AG04449 (cell line): ENCODE results near the gene TIMM17B.
A peak's percentile ranks its signal among the peaks of the same experiment; 100 is the strongest.

Experiments
- CTCF ChIA-PET: fragments of 350-600 bp; formaldehyde crosslinking; extraction: SDS; loops from one replicate; lab custom pipeline; 2021; ENCODE audit warnings: antibody characterized with exemption; lab: Yijun Ruan, JAX
- POLR2A ChIA-PET: fragments of 400-600, 350-600 bp; formaldehyde crosslinking; extraction: SDS; loops from one replicate; lab custom pipeline; 2020; ENCODE audit warnings: antibody characterized with exemption, inconsistent platforms; lab: Yijun Ruan, JAX
- DNase-seq: peaks from one replicate; pipeline ENCODE4 v3.0.0-alpha.2; 2010; ENCODE audit warnings: low read depth, low spot score
- H3K4me3 ChIP-seq: 2 replicates; pipeline ENCODE4 v1.5.1; 2011; ENCODE audit warnings: low read depth, mild to moderate bottlenecking, control low read depth, low read length
- CTCF ChIP-seq: IDR thresholded peaks from one replicate; pipeline ENCODE4 v1.5.1; 2011; ENCODE audit warnings: mild to moderate bottlenecking, moderate library complexity, low read length, control low read depth, inconsistent platforms; ENCODE audit not compliant: insufficient read depth; ENCODE audit errors: missing control alignments

The TIMM17B gene

GRCh38 chrX:48914593-48915493, 17.3 kb upstream of the TIMM17B start:
- H3K4me3 ChIP-seq = no peak overlapping the region
- TF ChIP-seq CTCF = no peak
- ChIA-PET CTCF (interaction anchor here (0.9 kb wide), 1 partner anchor 266 kb away, joined by 3 read pairs; no protein-coding TSS in a partner anchor), POLR2A (interaction anchor here (1.2 kb wide), 1 partner anchor 17 kb away, joined by 4 read pairs; the partner anchor contains the start of genes PQBP1 and TIMM17B)
- no peak for DNase-seq

- ChIA-PET CTCF (no interaction called here), POLR2A (no interaction called here)
- no peak for TF ChIP-seq CTCF
- no peak for DNase-seq
- H3K4me3 ChIP-seq = no peak overlapping the region
These were observed 16.2 kb upstream of the TIMM17B start for GRCh38 chrX:48913605-48914366.

- ChIA-PET CTCF (interaction anchor here (1.2 to 1.4 kb wide), 2 partner anchors 35 to 263 kb away, joined by 3 read pairs; no protein-coding TSS in a partner anchor), POLR2A (interaction anchor here (2.0 kb wide), 1 partner anchor 14 kb away, joined by 6 read pairs; the partner anchor contains the start of genes PQBP1 and TIMM17B)
- DNase-seq = no peak
- peak within 1 kb of the TSS; percentile 79 for H3K4me3 ChIP-seq
- TF ChIP-seq CTCF = no peak
These were observed 14.0 kb upstream of the TIMM17B start, which contains the start of gene SLC35A2 for GRCh38 chrX:48911412-48912182. Gene SLC35A2 (minus strand): TSS chrX:48911646. CDS start chrX:48911636, 10 bp downstream.

GRCh38 chrX:48910926-48911411, 13.4 kb upstream of the TIMM17B start:
- no peak for DNase-seq
- ChIA-PET POLR2A (interaction anchor here (0.9 to 2.0 kb wide), 2 partner anchors 13 to 131 kb away, joined by 3 to 6 read pairs; partner anchors contain the start of genes PQBP1 and TIMM17B), CTCF (interaction anchor here (1.4 kb wide), 1 partner anchor 262 kb away, joined by 3 read pairs; no protein-coding TSS in a partner anchor)
- H3K4me3 ChIP-seq = peak overlapping the region; percentile 79
- no peak for TF ChIP-seq CTCF

- ChIA-PET CTCF (no interaction called here), POLR2A (no interaction called here)
- no peak for TF ChIP-seq CTCF
- no peak for DNase-seq
- H3K4me3 ChIP-seq = peak overlapping the region; percentile 79
These were observed 12.2 kb upstream of the TIMM17B start for GRCh38 chrX:48909703-48910294.
